ENCODE data around the gene BOLA1. TPM values are rescaled to one million over a fixed set of nuclear protein-coding genes. Genes with fewer than 3 reads are reported as not detected.

The BOLA1 gene
- total and polyA plus RNA-seq, 2 of the 13 experiments (the other 11 are each of a cell fraction or from before 2014, with no cell fraction given): 3.2 to 4.2 TPM

- TF ChIP-seq E2F5 (CRISPR knock-in tag; conservative IDR thresholded peaks at IDR 0.05) (no peak), ZBTB4 (CRISPR knock-in tag; IDR thresholded peaks at IDR 0.05; ENCODE audit: borderline replicate concordance) (no peak), NCOA2 (CRISPR knock-in tag; IDR thresholded peaks at IDR 0.05) (no peak), ZNF552 (CRISPR knock-in tag; IDR thresholded peaks at IDR 0.05; ENCODE audit: borderline replicate concordance) (no peak), PPARG (CRISPR knock-in tag; conservative IDR thresholded peaks at IDR 0.05) (no peak), NFKB2 (CRISPR knock-in tag; IDR thresholded peaks at IDR 0.05; ENCODE audit: borderline replicate concordance) (no peak), SOX5 (CRISPR knock-in tag; IDR thresholded peaks at IDR 0.05; ENCODE audit: borderline replicate concordance) (no peak), REXO4 (CRISPR knock-in tag; IDR thresholded peaks at IDR 0.05; ENCODE audit: borderline replicate concordance) (no peak), PBX3 (CRISPR knock-in tag; IDR thresholded peaks at IDR 0.05; ENCODE audit: borderline replicate concordance) (no peak), HDAC6 (IDR thresholded peaks at IDR 0.05; ENCODE audit: low read depth, low read length) (no peak), SOX6 (IDR thresholded peaks at IDR 0.05) (no peak), SOX6 (CRISPR knock-in tag; IDR thresholded peaks at IDR 0.05) (no peak), TAF1 (CRISPR knock-in tag; IDR thresholded peaks at IDR 0.05) (no peak), JARID2 (CRISPR knock-in tag; IDR thresholded peaks at IDR 0.05; ENCODE audit: insufficient replicate concordance) (no peak)
Measured at GRCh38 chr1:149940427-149940826, 41.1 kb downstream of the BOLA1 start (continued).

Data from HepG2 (cell line).